EH (cell line): ENCODE data around the gene TLK2.
"Not testable (repeated sequence)": the region's sequence is repeated elsewhere in the genome, so short reads cannot be mapped to it uniquely, and the experiment has no call there.

Experiments
- DNase-seq: peaks from one replicate; pipeline ENCODE4 v3.0.0-alpha.2; 2015; ENCODE audit warnings: low read depth

Gene TLK2

GRCh38 chr17:62562656-62563055 lies 84.0 kb downstream of the TLK2 start:
- DNase-seq = peak; percentile 75

DNA sequence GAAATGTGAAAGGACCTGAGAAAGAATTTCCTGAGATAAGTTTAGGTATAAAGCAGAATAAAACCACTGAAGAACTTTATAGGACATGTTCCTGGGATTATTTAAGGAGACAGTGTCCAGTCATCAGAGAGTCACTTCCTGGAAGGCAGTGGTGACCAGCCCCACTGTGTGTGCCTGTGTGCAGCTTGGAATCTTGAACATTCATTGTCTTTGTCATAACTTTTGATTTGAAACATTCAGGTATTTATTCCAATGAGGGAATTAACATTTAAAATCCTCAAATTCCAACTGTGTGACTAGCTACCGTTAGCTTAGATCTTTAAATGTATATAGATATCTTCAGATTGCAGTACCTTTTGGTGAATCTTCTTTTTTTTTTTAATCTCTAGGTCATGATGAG lies 87.2 kb downstream of the TLK2 start:
- peak; percentile 90 for DNase-seq

DNA sequence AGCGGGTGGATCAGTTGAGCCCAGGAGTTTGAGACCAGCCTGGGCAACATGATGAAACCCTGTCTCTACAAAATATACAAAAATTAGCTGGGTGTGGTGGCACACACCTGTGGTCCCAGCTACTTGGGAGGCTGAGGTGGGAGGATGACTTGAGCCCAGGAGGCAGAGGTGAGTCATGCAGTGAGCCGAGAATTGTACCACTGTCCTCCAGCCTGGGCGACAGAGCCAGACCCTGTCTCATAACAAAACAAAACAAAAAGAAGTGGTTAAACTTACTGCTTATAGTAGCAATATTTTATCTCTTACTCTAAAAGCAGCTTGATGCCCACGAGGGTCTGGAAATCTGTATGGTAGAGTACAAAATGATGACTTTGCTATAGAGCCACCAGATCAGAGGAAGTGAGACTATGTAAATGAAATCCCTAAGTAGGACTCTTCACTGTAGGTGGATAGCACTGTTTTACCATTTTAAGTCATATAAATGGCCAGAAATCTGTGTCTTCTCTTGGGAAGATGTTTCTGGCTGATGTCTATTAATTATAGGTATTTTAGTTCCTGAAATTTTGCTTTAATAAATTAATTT lies 88.5 kb downstream of the TLK2 start:
- DNase-seq = no peak

- no peak for DNase-seq
These were observed 93.9 kb downstream of the TLK2 start for GRCh38 chr17:62572488-62572887.

DNA sequence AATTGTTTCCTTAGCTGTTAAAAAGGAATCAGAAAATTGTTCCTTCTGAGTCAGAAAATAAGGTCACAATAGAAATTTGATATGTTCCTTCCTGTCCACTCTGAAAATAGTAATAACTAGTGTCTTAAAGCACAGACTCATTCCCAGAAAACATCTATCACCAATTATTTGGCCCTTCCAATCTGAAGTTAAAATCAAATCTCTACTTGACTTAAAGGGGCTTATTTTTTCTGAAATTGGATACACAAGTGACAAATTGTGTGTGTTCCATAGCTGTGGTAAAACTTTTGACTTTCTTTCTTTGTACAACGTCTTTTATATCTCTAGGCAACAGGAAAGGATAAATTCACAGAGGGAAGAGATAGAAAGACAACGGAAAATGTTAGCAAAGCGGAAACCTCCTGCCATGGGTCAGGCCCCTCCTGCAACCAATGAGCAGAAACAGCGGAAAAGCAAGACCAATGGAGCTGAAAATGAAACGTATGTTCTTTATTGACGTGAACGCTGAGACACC lies 94.3 kb downstream of the TLK2 start:
- DNase-seq = peak; percentile 63

DNA sequence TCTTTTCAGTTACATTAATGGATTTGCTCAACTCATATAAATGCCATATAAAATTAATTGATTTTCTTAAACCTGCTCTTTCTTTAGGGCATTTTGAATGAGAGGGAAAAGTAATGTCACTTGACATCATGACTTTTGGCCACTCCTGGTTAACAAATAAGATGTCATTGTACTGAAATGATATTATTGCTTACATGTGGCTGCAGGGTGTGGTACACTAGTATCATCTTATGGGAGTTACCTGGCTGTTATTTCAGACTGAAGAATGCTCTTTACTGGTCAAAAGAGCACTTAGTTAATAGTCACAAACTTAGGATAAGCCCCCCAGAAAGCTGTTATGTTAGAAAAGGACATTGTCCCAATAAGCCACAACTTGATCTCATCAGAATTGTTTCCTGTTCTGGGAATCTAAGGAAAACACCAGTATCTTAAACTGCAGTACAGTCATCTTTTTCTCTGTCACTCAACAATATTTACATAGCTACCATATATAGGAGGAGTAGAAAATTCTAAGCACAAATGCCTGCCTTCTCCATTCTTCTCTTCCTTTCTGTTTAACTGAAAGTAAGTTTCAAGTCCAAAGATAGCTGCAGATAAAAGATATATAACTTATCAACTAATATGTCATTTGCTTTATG lies 95.0 kb downstream of the TLK2 start:
- no peak for DNase-seq

- DNase-seq = no peak
These were observed 97.8 kb downstream of the TLK2 start for GRCh38 chr17:62576382-62576781.

DNA sequence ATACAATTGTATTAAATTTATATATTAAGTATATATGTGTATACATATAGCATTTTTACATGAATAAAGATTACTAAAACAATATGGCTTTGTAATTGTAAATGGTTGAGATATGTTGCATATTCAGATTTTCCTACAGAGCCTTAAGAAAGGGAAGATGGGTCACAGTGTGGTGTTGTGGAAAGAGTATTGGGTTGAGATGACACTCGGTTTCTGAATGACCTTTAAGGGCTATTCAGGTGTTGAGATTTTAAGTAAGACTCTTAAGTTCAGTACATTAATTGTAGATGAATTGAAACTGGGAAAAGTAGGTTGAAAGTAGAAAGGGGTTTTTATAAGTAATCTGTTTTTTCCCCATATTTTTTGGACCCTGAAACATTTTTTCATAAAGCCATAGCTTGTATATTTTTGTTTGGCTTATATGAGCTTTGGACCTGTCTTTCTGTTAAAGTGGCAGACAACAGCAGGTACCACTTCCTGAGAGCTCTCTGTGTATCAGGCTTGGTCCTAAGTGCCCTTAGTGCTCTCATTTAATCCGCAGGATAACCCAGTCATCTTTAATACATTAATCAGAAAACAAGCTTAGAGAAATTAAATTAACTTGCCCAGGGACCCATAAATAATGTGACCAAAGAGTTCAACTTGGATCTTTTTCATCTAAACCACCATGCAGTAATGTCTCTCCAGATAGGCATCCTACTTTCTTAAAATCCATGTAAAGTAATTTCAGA lies 100.3 kb downstream of the TLK2 start:
- no peak for DNase-seq

- DNase-seq = no peak
These were observed 102.3 kb downstream of the TLK2 start for GRCh38 chr17:62580947-62581346.

- DNase-seq = peak; percentile 52
These were observed 103.1 kb downstream of the TLK2 start for GRCh38 chr17:62581764-62582163.

- DNase-seq = no peak
These were observed 108.9 kb downstream of the TLK2 start for GRCh38 chr17:62587554-62587953.

GRCh38 chr17:62588109-62588508 lies 109.5 kb downstream of the TLK2 start:
- no peak for DNase-seq

DNA sequence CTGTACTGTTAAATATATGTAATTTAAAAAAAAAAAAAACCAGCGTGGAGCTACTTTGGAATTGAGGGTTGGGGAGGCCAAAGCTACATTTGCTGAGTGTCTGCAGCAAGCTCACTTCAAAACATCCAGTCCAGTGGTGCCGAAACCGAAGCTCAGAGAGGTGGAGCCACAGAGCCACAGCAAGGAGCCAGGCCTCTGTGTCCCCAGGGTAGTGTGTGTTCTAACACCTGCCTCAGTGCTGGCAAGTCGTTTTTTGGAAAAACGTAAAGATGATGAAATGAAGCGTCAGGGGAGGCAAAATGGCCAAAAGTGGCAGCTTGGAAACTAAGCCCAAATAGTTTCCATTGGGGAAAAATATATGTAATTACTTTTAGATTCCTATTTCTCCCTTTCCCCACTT lies 112.7 kb downstream of the TLK2 start:
- DNase-seq = no peak

- DNase-seq = not testable (repeated sequence)
These were observed 113.2 kb downstream of the TLK2 start for GRCh38 chr17:62591822-62592221.

DNA sequence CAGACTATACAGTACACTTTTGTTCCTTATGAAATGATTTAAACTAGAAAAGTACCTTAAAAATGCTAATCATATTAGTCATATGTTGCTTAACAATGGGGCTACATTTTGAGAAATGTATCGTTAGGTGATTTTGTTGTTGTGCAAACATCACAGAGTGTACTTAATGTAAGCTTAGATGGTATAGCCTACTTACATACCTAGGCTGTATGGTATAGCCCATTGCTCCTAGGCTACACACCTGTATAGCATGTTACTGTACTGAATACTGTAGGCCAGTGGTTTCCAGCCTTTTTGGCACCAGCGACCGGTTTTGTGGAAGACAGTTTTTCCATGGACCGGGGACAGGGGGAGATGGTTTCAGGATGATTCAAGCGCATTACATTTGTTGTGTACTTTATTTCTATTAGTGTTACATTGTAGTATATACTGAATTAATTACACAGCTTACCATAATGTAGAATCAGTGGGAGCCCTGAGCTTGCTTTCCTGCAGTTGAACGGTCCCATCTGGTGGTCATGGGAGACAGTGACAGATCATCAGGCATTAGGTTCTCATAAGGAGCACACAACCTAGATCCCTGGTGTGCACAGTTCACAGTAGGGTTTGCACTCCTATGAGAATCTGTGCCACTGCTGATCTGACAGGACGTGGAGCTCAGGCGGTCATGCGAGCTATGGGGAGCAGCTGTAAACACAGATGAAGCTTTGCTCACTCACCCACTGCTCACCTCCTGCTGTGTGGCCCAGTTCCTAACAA lies 113.9 kb downstream of the TLK2 start:
- peak; percentile 34 for DNase-seq

DNA sequence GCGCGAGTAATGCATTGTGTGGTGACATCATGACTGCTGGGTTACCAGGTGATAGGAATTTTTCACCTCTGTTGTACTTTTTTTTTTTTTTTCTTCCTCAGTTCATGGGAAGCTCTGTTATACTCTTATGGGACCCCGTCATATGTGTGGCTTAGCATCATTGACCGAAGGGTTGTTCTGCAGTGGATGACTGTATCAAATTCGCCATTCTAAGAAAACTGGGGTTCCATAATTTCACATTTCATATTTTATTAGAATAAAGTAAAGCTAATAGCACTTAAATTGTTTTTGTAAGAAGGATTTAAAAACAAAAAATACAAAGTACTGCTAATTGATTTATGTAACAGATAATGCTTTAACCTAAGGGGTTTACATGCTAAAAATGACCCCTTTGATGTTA lies 116.9 kb downstream of the TLK2 start:
- no peak for DNase-seq

- no peak for DNase-seq
These were observed 118.0 kb downstream of the TLK2 start for GRCh38 chr17:62596662-62597061.

DNA sequence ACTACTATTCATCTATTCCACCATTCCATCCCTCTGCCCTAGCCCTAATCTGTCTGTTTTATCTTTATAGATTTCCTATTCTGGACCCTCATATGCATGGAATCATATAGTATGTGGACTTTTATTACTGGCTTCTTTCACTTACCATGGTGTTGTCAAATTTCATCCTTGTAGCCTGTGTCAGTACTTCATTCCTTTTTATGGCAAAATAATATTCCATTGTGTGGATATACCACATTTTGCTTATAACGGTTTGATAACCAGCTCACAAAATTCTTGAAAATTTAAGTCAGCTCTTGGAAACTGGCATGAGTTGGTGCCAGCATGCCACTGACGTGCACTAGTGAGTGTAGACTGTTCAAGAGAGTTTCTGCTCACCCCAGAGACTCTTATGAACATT lies 118.5 kb downstream of the TLK2 start:
- no peak for DNase-seq

DNA sequence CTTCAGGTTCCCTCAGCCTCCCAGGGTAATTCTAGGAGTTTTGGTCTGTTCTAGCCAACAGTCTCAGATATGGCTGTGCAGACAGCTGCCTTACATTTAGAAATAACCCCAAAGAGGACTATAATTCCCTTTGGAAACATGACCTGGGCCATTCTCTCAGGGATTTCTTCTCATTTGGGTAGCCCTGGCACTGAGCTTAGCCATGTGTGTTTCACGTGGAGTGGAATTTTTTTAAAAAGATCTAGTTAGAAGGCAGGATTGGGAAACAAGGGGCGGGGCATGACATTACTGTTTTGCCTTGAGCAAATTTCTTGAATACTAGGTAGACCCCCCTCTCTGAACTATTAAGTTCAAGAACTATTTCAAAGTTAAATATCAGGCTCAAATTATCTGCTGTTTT lies 119.3 kb downstream of the TLK2 start:
- peak; percentile 68 for DNase-seq

DNA sequence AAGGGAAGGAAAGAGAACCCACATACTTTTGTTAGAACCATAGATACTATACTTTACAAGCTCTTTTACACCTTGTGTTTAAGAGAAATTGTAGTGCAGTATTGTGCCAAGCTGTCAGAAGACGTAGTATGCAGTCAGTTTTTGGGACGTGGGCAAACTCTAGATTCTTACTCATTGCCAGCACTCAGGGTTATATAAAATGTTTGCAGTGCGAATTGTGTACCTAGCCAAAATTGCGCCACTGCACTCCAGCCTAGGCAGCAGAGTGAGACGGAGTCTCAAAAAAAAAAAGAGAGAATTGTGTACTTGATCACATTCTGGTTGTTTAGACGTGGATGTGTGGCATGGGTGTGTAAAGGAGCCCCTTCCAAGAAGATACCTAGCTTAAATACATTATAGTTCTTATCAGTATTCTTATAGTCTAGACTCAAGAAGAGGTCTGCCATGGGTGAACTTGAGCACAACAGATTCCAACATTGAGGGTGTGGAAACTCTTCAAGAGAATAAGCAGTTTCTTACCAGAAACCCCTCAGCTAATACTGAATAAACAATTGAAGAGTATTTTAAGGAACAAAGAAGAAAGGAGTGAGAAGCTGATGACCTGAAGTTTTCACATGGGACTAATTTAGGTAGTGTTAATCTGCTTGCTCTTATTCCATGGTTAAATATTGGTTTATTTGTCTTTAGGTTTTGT lies 121.5 kb downstream of the TLK2 start:
- DNase-seq = no peak

- DNase-seq = no peak
These were observed 122.2 kb downstream of the TLK2 start for GRCh38 chr17:62600805-62601204.

DNA sequence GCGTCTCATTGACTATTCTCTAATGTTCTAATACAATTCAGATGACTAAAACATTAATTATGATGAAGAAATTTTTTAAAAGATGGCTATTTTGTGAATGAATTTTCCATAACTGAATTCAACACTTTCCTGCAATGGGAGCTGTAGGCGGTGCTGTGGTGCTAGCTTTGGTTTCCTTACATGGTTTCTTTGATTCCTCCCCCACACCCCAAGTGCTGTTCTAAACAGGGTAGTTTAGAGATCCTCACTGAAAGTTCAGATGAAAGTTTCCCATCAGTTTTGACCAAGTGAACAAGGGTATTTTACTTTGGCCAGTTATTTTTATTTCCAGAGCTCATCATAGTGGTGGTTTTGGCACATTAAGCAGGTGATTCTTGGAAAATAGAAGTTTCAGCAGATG lies 122.8 kb downstream of the TLK2 start:
- DNase-seq = no peak
